Esophagus (tissue), 2 donors: ENCODE results near the gene RAB11FIP4. TPM values are rescaled to one million over a fixed set of nuclear protein-coding genes. Genes with fewer than 3 reads are reported as not detected.
"Not testable (repeated sequence)": the region's sequence is repeated elsewhere in the genome, so short reads cannot be mapped to it uniquely, and the experiment has no call there.

Source experiments
- H3K27ac ChIP-seq, 2 donors: one replicate each; pipeline ENCODE4 v1.5.1; 2013; ENCODE audit warnings: low read depth in 2 of 2, mild to moderate bottlenecking in 2 of 2, inconsistent platforms in 1 of 2, low read length in 1 of 2, moderate library complexity in 1 of 2
- H3K27me3 ChIP-seq, 2 donors: one replicate each; pipeline ENCODE4 v1.6.1; 2013; ENCODE audit warnings: low read length in 2 of 2, control low read depth in 1 of 2, mild to moderate bottlenecking in 1 of 2; ENCODE audit not compliant: insufficient read depth in 2 of 2, control insufficient read depth in 1 of 2
- H3K36me3 ChIP-seq, 2 donors: one replicate each; pipeline ENCODE4 v1.6.1; 2013; ENCODE audit warnings: low read length in 1 of 2; ENCODE audit not compliant: control insufficient read depth in 2 of 2, insufficient read depth in 2 of 2
- H3K4me1 ChIP-seq, 2 donors: one replicate each; pipeline ENCODE4 v1.6.1; 2013; ENCODE audit warnings: low read length in 1 of 2; ENCODE audit not compliant: control insufficient read depth in 2 of 2, insufficient read depth in 2 of 2
- H3K4me3 ChIP-seq, 2 donors: one replicate each; pipeline ENCODE4 v1.5.1; 2013; ENCODE audit warnings: low read length in 2 of 2, mild to moderate bottlenecking in 2 of 2, low read depth in 1 of 2, moderate library complexity in 1 of 2
- H3K9me3 ChIP-seq, 2 donors: one replicate each; pipeline ENCODE4 v1.6.1; 2013; ENCODE audit warnings: mild to moderate bottlenecking in 2 of 2, low read depth in 1 of 2, low read length in 1 of 2, moderate library complexity in 1 of 2; ENCODE audit not compliant: control insufficient read depth in 2 of 2, insufficient read depth in 1 of 2
- WGBS, 2 donors: extraction: QIAGEN DNeasy Blood & Tissue Kit; methylation state at CpG; one replicate each; pipeline ENCODE4 v1.1.7; 2013; 5-methylcytosine and 5-hydroxymethylcytosine counted together
- polyA plus RNA-seq, 2 donors: library from polyadenylated mRNA; stranded (reverse); fragments of 200-250 nt; gene quantifications; one replicate each; pipeline ENCODE4 v1.2.3, GENCODE V29; 2013
- donor health status: healthy with polysubstance abuse.
- donor health status: Bipolar disorder and iron deficiency.

The RAB11FIP4 gene
- polyA plus RNA-seq, 2 donors, result 5.0 TPM

DNA sequence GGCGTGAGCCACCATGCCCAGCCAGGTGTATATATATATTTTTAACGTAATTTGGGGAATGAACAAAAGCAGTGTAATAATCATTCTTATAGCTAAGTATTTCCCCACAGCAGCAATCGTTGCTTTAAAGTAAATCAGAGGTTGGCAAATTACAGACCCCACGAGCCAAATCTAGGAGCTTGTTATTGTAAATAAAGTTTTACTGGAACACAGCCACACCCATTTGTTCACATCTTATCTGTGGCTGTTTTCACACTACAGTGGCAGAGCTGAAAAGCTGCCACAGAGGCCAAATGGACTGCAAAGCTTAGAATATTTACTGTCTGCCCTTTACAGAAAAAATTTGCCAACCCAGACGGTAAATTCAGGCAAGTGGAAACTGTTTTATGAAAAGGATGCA is 50.8 kb downstream of the RAB11FIP4 start:
- H3K4me1 ChIP-seq, result peaks cover 0 to 2% of the 10 kb centered on the region in 2 donors
- H3K27me3 ChIP-seq, result no peaks in the 10 kb centered on the region
- no peak overlapping the region for H3K27ac ChIP-seq
- H3K9me3 ChIP-seq, result no peaks in the 10 kb centered on the region
- no peak overlapping the region for H3K4me3 ChIP-seq
- no peaks in the 10 kb centered on the region for H3K36me3 ChIP-seq
- WGBS, 2 donors, result 67 to 70% methylated on average over 5 of the region's 5 CpGs

DNA sequence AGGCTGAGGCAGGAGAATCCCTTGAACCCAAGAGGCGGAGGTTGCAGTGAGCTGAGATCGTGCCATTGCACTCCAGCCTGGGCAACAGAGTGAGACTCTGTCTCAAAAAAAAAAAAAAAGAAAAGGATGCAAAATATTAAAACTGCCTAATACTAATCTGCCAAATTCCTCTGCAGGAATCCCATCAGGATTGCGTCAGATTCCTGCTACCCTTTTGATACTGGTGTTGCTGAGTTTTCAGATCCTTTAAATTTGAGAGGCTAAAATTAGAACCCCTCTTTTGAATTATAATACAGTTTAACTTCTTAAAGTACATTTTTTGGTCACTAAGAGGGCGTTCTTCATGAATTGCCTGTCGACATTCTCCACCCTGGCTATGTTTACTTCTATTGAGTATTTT is 51.4 kb downstream of the RAB11FIP4 start:
- H3K4me1 ChIP-seq, H3K4me3 ChIP-seq, H3K9me3 ChIP-seq, H3K36me3 ChIP-seq, H3K27ac ChIP-seq, H3K27me3 ChIP-seq: not testable (repeated sequence)
- WGBS, 2 donors, result 77% methylated on average over 5 of the region's 5 CpGs

DNA sequence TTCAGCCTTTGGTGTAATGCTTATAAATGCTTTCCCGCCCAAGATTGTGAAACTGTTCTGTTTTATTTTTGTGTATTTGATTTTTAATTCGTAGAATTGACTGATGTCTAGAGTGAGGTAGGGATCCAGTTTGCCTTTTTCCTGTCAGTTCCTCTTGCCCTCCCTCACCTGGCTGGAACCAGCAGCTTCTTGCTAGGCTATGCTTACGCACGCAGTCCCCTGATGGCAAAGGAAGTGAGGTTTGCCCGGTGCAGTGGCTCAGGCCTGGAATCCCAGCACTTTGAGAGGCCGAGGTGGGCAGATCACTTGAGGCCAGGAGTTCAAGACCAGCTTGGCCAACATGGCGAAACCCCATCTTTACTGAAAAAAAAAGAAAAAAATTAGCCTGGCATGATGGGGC is 51.9 kb downstream of the RAB11FIP4 start:
- H3K27ac ChIP-seq, result no peak overlapping the region
- H3K9me3 ChIP-seq, result no peaks in the 10 kb centered on the region
- no peaks in the 10 kb centered on the region for H3K4me1 ChIP-seq
- WGBS, 2 donors, result 78 to 85% methylated on average over 7 of the region's 7 CpGs
- no peak overlapping the region for H3K4me3 ChIP-seq
- no peaks in the 10 kb centered on the region for H3K27me3 ChIP-seq
- H3K36me3 ChIP-seq, result no peaks in the 10 kb centered on the region

DNA sequence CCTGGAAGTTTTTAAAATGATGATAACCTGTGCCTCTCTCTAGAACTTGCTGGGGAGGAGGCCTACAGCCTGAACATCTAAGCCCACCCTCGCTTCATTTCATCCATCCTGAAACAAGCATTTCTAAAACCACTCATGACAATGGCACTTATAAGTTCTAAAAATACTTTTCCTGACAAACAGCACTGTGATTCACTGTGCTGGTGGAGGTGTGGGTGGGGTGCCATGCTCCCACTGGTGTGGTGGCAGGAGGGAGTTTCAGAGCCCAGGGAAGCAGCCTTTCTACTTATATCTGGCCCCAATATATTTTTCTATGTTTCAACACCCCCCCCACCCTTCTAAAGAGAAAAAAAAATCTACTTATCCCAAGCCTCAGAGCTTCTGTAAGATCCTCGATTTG is 52.6 kb downstream of the RAB11FIP4 start:
- WGBS, 2 donors, result 86 to 91% methylated on average over 2 of the region's 2 CpGs

GRCh38 chr17:31446195-31446967 is 54.9 kb downstream of the RAB11FIP4 start:
- Histone ChIP-seq H3K27me3 (no peaks in the 10 kb centered on the region), H3K4me1 (no peaks in the 10 kb centered on the region), H3K9me3 (no peaks in the 10 kb centered on the region), H3K27ac (no peak overlapping the region), H3K4me3 (no peak overlapping the region), H3K36me3 (no peaks in the 10 kb centered on the region)
- 78 to 83% methylated on average over 13 of the region's 13 CpGs for WGBS, 2 donors

More for the DNA sequence above, 52.6 kb downstream of the RAB11FIP4 start:
- Histone ChIP-seq H3K27me3 (no peaks in the 10 kb centered on the region), H3K36me3 (no peaks in the 10 kb centered on the region), H3K9me3 (no peaks in the 10 kb centered on the region), H3K27ac (no peak overlapping the region), H3K4me3 (no peak overlapping the region), H3K4me1 (no peaks in the 10 kb centered on the region)

GRCh38 chr17:31448467-31449077 is 57.1 kb downstream of the RAB11FIP4 start:
- 76 to 81% methylated on average over 5 of the region's 5 CpGs for WGBS, 2 donors
- no peak overlapping the region for H3K4me3 ChIP-seq

GRCh38 chr17:31449111-31449510 is 57.6 kb downstream of the RAB11FIP4 start:
- WGBS, 2 donors, result 83 to 84% methylated on average over 7 of the region's 7 CpGs
- Histone ChIP-seq H3K27ac (no peak overlapping the region), H3K4me1 (no peaks in the 10 kb centered on the region), H3K9me3 (no peaks in the 10 kb centered on the region), H3K27me3 (no peaks in the 10 kb centered on the region), H3K36me3 (no peaks in the 10 kb centered on the region), H3K4me3 (no peak overlapping the region)

More at GRCh38 chr17:31448467-31449077, 57.1 kb downstream of the RAB11FIP4 start:
- Histone ChIP-seq H3K27me3 (no peaks in the 10 kb centered on the region), H3K27ac (no peak overlapping the region), H3K36me3 (no peaks in the 10 kb centered on the region), H3K4me1 (no peaks in the 10 kb centered on the region), H3K9me3 (no peaks in the 10 kb centered on the region)

DNA sequence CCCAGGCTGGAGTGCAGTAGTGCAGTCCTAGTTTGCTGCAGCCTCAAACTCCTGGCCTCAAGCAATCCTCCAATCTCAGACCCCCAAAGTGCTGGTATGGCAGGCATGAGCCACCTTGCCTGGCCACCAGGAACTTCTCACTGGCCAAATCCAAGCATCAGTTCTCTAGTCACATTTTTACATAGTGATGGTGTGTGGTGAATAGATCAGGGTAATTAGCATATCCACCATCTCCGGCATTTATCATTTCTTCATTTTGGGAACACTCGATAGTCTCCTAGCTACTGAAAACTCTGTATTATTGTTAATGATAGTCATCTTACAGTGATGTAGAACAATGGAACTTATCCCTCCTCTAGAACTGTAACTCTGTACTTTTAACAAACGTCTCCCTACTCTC is 58.3 kb downstream of the RAB11FIP4 start:
- Histone ChIP-seq H3K4me3 (no peak overlapping the region), H3K36me3 (no peaks in the 10 kb centered on the region), H3K27ac (no peak overlapping the region), H3K9me3 (no peaks in the 10 kb centered on the region), H3K4me1 (no peaks in the 10 kb centered on the region), H3K27me3 (no peaks in the 10 kb centered on the region)
- 78 to 88% methylated on average over 3 of the region's 3 CpGs for WGBS, 2 donors

- no peak overlapping the region for H3K4me3 ChIP-seq
- H3K4me1 ChIP-seq, result no peaks in the 10 kb centered on the region
- H3K27ac ChIP-seq, result peak overlapping the region; percentile 15 to 72
- no peaks in the 10 kb centered on the region for H3K9me3 ChIP-seq
- H3K36me3 ChIP-seq, result no peaks in the 10 kb centered on the region
- WGBS, 2 donors, result 78 to 82% methylated on average over 4 of the region's 4 CpGs
- H3K27me3 ChIP-seq, result no peaks in the 10 kb centered on the region
These were observed 60.6 kb downstream of the RAB11FIP4 start for GRCh38 chr17:31452101-31452500.
